Measurements from ENCODE around the gene CDKN1A.
A peak's percentile ranks its signal among the peaks of the same experiment; 100 is the strongest.

The CDKN1A gene

DNA sequence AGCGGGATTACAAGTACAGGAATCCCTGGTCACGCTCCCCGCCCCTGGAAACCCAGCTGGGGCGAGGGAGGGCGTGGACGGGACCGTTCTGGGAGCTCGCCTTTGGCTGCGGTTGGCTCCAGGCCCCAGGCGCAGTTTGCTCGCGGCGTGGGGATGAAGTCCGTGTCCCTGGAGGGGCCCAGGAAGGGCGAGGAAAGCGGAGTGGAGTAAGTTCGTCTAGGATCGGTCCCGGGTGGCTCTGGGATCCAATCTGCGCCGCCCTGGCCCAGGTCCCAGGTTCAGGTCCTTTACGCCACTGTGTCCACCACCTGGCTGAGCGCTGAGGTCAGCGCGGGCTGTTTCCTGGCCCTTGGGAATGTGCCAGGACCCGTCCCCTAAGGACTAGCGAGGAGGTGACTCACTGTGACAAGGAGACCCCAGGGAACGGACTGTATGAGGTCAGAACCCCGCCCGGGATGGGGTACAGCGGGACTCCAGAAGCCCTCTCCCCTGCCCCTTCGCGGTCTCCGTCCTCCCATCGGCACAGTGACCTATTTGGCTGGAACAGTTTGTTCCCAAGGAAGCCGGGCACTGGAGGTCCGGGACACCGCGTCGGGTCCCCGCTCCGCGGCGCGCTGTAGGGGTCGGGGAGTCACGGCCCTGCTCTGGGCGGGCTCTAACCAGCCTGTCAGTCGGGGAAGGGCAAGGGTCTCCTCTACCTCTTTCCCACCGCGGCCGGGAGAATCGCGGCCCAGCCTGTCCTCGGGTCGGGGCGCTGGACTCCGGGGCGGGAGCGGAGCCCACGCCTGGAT, 724 bp downstream of the CDKN1A start:
- peak; percentile 48 to 54 for DNase-seq

DNA sequence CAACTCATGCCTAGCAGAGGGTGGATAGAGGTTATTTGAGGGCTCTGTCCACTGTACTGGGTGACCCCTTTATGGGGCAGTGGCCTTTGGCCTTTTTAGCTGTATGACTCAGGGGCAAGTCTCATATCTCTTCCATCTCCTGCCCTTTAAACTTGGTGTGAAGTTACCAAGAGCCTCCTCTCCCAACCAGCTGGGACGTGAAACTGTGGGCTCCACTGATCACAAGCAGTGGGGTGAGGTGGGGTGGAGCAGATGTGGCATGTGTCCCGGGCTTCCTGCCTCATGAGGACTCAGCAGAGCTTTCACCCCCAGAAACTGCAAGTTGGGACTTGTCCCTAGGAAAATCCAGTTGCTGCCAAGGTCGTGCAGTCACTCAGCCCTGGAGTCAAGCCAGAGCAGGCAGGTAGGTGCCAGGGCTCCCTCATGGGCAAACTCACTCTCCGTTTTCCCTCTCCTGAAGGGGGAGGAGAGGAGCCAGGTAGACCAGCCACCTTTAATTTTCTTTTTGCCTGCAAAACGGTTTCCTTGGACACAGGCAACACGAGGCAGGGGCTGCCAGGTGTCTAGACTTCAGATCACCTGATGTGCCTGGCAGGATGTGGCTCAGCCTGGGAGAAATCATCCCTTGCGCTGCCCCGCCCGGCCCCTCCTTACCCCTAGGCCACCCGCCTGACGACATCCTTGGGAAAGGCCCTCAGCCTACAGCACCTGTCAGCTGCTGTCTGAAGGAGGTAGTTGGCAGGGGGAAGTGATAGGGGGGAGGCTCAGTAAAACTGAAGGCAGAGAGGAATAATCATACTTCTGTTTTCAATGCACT, 4.0 kb downstream of the CDKN1A start:
- peak in 1 of 2 experiments; percentile 32 for DNase-seq

DNA sequence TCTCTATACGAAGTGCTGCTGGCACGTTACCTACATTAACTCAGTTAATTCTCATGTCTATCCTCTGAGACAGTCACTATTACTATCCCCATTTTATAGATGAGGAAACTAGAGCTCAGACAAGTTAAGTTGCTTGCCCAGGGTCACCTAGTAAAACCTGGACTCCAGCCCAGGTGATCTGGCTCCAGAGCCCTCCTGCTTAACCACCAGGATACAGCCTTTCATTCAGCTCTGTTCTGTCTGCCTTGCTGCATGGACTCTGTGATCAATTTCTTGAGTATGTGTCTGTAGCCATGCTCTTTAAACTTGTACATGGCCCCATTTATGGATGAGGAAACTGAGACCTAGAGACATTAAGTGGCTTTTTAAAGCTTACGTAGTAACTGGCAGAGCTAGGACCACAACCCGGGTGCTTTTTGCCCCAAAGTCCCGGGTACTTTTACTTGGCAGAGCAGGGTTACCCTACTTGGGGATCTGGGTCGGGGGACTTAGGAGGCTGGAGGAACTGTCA, 4.7 kb downstream of the CDKN1A start:
- no peak for DNase-seq

GRCh38 chr6:36683656-36684446, 5.3 kb downstream of the CDKN1A start:
- DNase-seq, result no peak

GRCh38 chr6:36684447-36684812, 5.9 kb downstream of the CDKN1A start:
- DNase-seq, result no peak

- DNase-seq, result no peak
Observed at GRCh38 chr6:36685166-36685924, 6.8 kb downstream of the CDKN1A start.

GRCh38 chr6:36685926-36686667, 7.6 kb downstream of the CDKN1A start:
- DNase-seq, result no peak

- DNase-seq, result no peak
Observed at GRCh38 chr6:36686668-36687513, 8.4 kb downstream of the CDKN1A start.

- DNase-seq, result no peak
Observed at GRCh38 chr6:36688063-36688738, 9.7 kb downstream of the CDKN1A start.

DNA sequence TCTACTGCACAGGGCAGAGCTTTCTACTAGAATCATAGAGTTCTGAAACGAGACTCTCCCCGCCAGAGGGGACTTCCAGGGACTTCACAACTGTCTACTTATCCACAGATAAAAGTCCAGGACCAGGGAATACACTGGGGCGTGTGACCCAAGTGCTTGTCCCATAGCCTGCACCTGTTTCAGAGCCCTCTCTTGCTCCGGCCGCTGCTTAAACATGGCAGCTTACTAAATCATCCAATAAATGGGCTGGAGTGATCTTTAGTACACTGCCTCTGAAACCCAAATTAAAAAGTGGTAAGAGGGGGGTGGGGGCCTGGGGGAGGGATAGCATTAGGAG, 10.2 kb downstream of the CDKN1A start:
- no peak for DNase-seq

- no peak for DNase-seq
Observed at GRCh38 chr6:36691011-36691410, 12.5 kb downstream of the CDKN1A start.

- DNase-seq, result no peak
Observed at GRCh38 chr6:36691612-36692011, 13.1 kb downstream of the CDKN1A start.

GRCh38 chr6:36692220-36692619, 13.7 kb downstream of the CDKN1A start:
- no peak for DNase-seq

GRCh38 chr6:36692861-36693702, 14.6 kb downstream of the CDKN1A start:
- no peak for DNase-seq

- DNase-seq, result no peak
Observed at GRCh38 chr6:36694616-36695015, 16.1 kb downstream of the CDKN1A start.

- no peak for DNase-seq
Observed at GRCh38 chr6:36695414-36695813, 16.9 kb downstream of the CDKN1A start.

GRCh38 chr6:36697481-36697903, 19.0 kb downstream of the CDKN1A start, which contains the start of gene RAB44:
TSS of gene RAB44 (plus strand) at chr6:36697826. CDS start at chr6:36704236, 6,410 bp downstream.
- no peak for DNase-seq

DNA sequence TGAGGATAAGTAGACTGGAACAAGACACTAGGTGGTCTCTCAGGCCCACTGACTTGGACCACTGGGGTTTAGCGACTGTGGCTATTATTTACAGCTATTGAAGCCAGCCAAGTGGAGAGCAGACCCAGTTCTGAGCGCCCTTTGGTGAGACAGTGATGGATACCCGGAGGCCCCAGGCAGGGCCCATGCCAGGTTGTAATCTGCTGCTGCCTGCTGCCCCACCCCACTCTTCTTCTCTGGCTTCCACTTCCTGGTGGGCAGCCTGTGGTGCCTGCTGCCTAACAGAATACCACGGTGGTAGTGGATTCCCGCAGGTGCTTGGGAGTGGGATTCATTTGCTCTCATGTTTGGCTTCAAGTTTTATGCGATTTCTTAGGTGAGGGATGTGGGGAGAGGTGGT, 19.7 kb downstream of the CDKN1A start:
- DNase-seq, result no peak

DNA sequence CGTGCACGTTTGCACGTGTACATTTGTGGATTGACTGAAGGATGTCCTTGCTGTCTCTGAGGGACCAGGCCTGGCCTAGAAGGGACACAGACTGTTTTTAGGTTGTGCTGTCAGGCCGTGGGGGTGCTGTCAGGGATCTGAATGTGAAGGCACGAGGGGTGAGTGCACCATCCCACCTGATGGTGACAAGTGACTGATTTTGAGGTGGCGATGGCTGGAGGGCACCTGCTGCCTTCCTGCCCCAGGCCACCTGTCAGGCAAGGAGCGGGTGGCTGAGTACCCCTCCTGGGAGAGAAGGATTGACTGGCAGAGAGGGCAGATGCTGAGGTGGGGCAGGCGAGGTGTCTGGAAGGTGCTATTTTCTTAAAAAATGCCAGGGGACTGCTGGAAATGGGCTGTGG, 20.4 kb downstream of the CDKN1A start:
- no peak for DNase-seq
